GM12892 (cell line): ENCODE results near the gene SGSM1.

ENCODE experiments used
- DNase-seq: peaks from one replicate; pipeline ENCODE4 v3.0.0; 2011; ENCODE audit not compliant: insufficient read length
- FAIRE-seq: peaks from 2 replicates; lab custom pipeline; 2011; peaks lifted over from hg19 to GRCh38; lab: Jason Lieb, UNC
- POLR2A ChIP-seq: IDR thresholded peaks from 2 replicates; pipeline ENCODE4 v1.6.1; 2011; ENCODE audit warnings: low read depth, low read length, control low read depth
- POLR2AphosphoS5 ChIP-seq: IDR thresholded peaks from 2 replicates; pipeline ENCODE4 v1.6.1; 2011; ENCODE audit warnings: low read depth, low read length, control low read depth
- TAF1 ChIP-seq: IDR thresholded peaks from 2 replicates; pipeline ENCODE4 v1.6.1; 2011; ENCODE audit warnings: low read depth, mild to moderate bottlenecking, control low read depth, low read length, borderline replicate concordance

SGSM1 gene

GRCh38 chr22:24962835-24963234 lies 156.8 kb downstream of the SGSM1 start:
- DNase-seq (no peak), FAIRE-seq (no peak)
- TF ChIP-seq POLR2AphosphoS5: no peak
- no peak for TF ChIP-seq TAF1
- TF ChIP-seq POLR2A: no peak

GRCh38 chr22:24964441-24964840 lies 158.4 kb downstream of the SGSM1 start:
- DNase-seq (no peak), FAIRE-seq (no peak)
- no peak for TF ChIP-seq TAF1
- no peak for TF ChIP-seq POLR2A
- TF ChIP-seq POLR2AphosphoS5: no peak

GRCh38 chr22:24965822-24966626 lies 160.0 kb downstream of the SGSM1 start:
- TF ChIP-seq TAF1: no peak
- TF ChIP-seq POLR2A: no peak
- TF ChIP-seq POLR2AphosphoS5: no peak
- FAIRE-seq (no peak), DNase-seq (no peak)

GRCh38 chr22:24968066-24968561 lies 162.1 kb downstream of the SGSM1 start:
- no peak for TF ChIP-seq POLR2A
- TF ChIP-seq TAF1: no peak
- TF ChIP-seq POLR2AphosphoS5: no peak
- FAIRE-seq (no peak), DNase-seq (no peak)

- DNase-seq (no peak), FAIRE-seq (no peak)
- TF ChIP-seq POLR2A: no peak
- TF ChIP-seq POLR2AphosphoS5: no peak
- no peak for TF ChIP-seq TAF1
These were observed 163.7 kb downstream of the SGSM1 start for GRCh38 chr22:24969560-24970301.

- DNase-seq (no peak), FAIRE-seq (no peak)
- no peak for TF ChIP-seq POLR2AphosphoS5
These were observed 166.4 kb downstream of the SGSM1 start for GRCh38 chr22:24972369-24972768.

GRCh38 chr22:24973872-24974271 lies 167.9 kb downstream of the SGSM1 start:
- FAIRE-seq (no peak), DNase-seq (no peak)

GRCh38 chr22:24975125-24975640 lies 169.2 kb downstream of the SGSM1 start:
- TF ChIP-seq POLR2A (no peak), TAF1 (no peak), POLR2AphosphoS5 (no peak)
- FAIRE-seq: no peak
- no peak for DNase-seq

More at GRCh38 chr22:24973872-24974271, 167.9 kb downstream of the SGSM1 start:
- TF ChIP-seq POLR2A (no peak), TAF1 (no peak), POLR2AphosphoS5 (no peak)

- DNase-seq (no peak), FAIRE-seq (no peak)
- TF ChIP-seq POLR2AphosphoS5 (no peak), POLR2A (no peak), TAF1 (no peak)
These were observed 169.9 kb downstream of the SGSM1 start for GRCh38 chr22:24975813-24976341.

- no peak for FAIRE-seq
- TF ChIP-seq POLR2AphosphoS5 (no peak), TAF1 (no peak), POLR2A (no peak)
- no peak for DNase-seq
These were observed 170.6 kb downstream of the SGSM1 start for GRCh38 chr22:24976442-24977218.
